Measurements from ENCODE around the gene BRD9. TPM values are rescaled to one million over a fixed set of nuclear protein-coding genes. Genes with fewer than 3 reads are reported as not detected.
A peak's percentile ranks its signal among the peaks of the same experiment; 100 is the strongest.

BRD9 gene
- total and polyA plus RNA-seq, 2 of the 4 experiments (the other 2 are of a cell fraction) = 22.0 to 43.4 TPM

DNA sequence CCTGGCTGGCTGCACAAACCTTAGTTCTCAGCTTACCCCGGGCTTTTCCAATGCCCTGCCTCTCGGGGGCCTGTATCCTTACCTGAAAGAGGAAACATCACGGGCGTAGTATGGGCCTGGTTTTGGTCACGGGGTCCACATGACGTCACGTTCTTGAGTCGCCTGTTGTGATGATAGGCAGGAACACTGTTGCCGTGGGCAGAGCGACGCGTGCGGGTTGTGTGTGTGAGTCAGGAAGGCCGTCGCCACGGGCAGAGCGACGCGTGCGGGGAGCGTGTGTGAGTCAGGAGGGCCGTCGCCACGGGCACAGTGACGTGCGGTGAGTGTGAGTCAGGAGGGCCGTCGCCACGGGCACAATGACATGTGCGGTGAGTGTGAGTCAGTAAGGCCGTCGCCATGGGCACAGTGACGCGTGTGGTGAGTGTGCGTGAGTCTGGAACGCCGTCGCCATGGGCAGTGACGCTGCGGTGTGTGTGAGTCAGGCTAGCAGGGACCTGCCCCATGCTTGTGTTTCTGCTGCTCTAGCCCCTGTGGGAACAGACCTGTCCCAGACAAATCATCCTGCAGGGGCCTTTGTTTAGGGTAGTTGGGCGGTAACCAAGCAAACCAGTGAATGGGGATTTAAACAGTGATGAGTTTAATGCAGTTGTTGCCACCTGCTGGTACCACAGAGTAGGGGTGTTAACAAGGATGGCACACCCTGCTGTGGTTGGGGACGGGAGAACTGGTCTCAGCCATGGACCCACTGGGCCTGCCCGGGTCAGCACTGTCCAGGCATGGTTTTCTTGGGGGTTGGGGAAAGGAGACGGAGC is 19.9 kb upstream of the BRD9 start:
- Histone ChIP-seq H3K79me1 (ENCODE audit: low read depth in 1 of 2, low read length in 2 of 2) (peaks cover 5% of the 10 kb centered on the region in 2 experiments; a peak in 2 of 4 replicates), H3K18ac (ENCODE audit: low read depth, low read length) (no peak overlapping the region), H2AK5ac (ENCODE audit: low read depth, low read length) (no peak overlapping the region; the same call in 1 of the 2 replicates), H3K9me1 (ENCODE audit: insufficient read depth, low read length) (no peaks in the 10 kb centered on the region; the same call in 1 of the 2 replicates), H2BK20ac (ENCODE audit: low read depth, low read length) (no peak overlapping the region; the same call in 1 of the 2 replicates), H2AK9ac (replicated peaks; ENCODE audit: low read depth, low read length, poor library complexity) (peak overlapping the region; percentile 44), H4K8ac (ENCODE audit: low read depth in 2 of 2, low read length in 2 of 2) (peak overlapping the region; percentile 17 to 19; a peak in 1 of 4 replicates), H3K4me3 (ENCODE audit: insufficient read depth, low read depth, low read length) (no peak overlapping the region), H3K4me1 (ENCODE audit: control insufficient read depth, insufficient read depth, low read length) (0 out of 2 replicates have a peak, but pooled peaks cover 3% of the 10 kb centered on the region), H3K27ac (ENCODE audit: insufficient read depth, low read length) (no peak overlapping the region), H2BK120ac (ENCODE audit: low read depth, low read length) (no peak overlapping the region), H2BK15ac (ENCODE audit: low read depth, low read length) (no peak overlapping the region), H3K9me3 (ENCODE audit: control insufficient read depth, insufficient read depth, low read length) (no peaks in the 10 kb centered on the region), H3K23ac (ENCODE audit: low read depth, low read length) (peak overlapping the region; percentile 17; the same call in 1 of the 2 replicates), H3K27me3 (ENCODE audit: control insufficient read depth, insufficient read depth, low read length) (no peaks in the 10 kb centered on the region), H3K4me2 (ENCODE audit: low read depth, low read length) (no peak overlapping the region), H3K36me3 (ENCODE audit: control insufficient read depth, insufficient read depth, low read length) (peaks cover 19% of the 10 kb centered on the region), H4K5ac (ENCODE audit: low read depth, low read length) (no peak overlapping the region), H2BK5ac (ENCODE audit: low read depth, low read length, poor library complexity, severe bottlenecking) (peak overlapping the region; percentile 81), H3K9ac (ENCODE audit: low read depth, low read length) (no peak overlapping the region), H3K4ac (ENCODE audit: low read depth, low read length) (peak overlapping the region; percentile 60), H4K20me1 (ENCODE audit: insufficient read depth, low read length) (no peaks in the 10 kb centered on the region), H4K91ac (ENCODE audit: insufficient read depth, low read depth, low read length) (no peak overlapping the region; the same call in 1 of the 2 replicates), H3K14ac (replicated peaks; ENCODE audit: low read depth, low read length) (peak overlapping the region; percentile 56; the same call in 1 of the 2 replicates), H3K56ac (ENCODE audit: extremely low read depth, insufficient read depth, low read length) (no peak overlapping the region), H2AFZ (replicated peaks; ENCODE audit: low read length, poor library complexity) (peak overlapping the region; percentile 79)
- no TSS peak for BruUV-seq (replicated peaks)
- 82% methylated on average over 32 of the region's 44 CpGs; no CpG with 5 or more reads in 1 of the 2 experiments for WGBS, 2 experiments (ENCODE audit: extremely low coverage in 2 of 2, insufficient read length in 1 of 2)
- ATAC-seq (ENCODE audit: low read depth) = peak; percentile 69
- dilution Hi-C loops (cut with HindIII; ENCODE audit: low sequenced_read_pairs, unreplicated experiment) (no loop called here), intact Hi-C loops (cut with micrococcal nuclease) (no loop called here), in situ Hi-C loops (cut with MboI; ENCODE audit: low sequenced_read_pairs) (no loop called here)
- POLR2A ChIA-PET (ENCODE audit: unreplicated experiment) = no interaction called here
- CTCF ChIA-PET = interaction anchor here (1.3 kb wide), 1 partner anchor 11 kb away, joined by 3 read pairs; no protein-coding TSS in a partner anchor
- DNase-seq = peak; percentile 96
- no peak for TF ChIP-seq RFX5 (IDR thresholded peaks at IDR 0.05; ENCODE audit: low read depth, low read length)
- peak; percentile 17; the same call in 1 of the 2 replicates for TF ChIP-seq CEBPB (IDR thresholded peaks at IDR 0.05; ENCODE audit: low read depth, low read length)
- TF ChIP-seq CHD1 (IDR thresholded peaks at IDR 0.05; ENCODE audit: low read depth, low read length) = no peak
- TF ChIP-seq RAD21 (IDR thresholded peaks at IDR 0.05; ENCODE audit: low read length) = 0 out of 2 replicates have a peak, but pooled peaks have one; percentile 9
- no peak; the same call in 1 of the 2 replicates for TF ChIP-seq POLR2A (IDR thresholded peaks at IDR 0.05; ENCODE audit: low read depth, low read length)
- TF ChIP-seq MXI1 (IDR thresholded peaks at IDR 0.05; ENCODE audit: borderline replicate concordance, low read depth, low read length) = no peak
- peak; percentile 97 for TF ChIP-seq BHLHE40 (IDR thresholded peaks at IDR 0.05; ENCODE audit: low read depth, low read length)
- TF ChIP-seq, protein P1, sequence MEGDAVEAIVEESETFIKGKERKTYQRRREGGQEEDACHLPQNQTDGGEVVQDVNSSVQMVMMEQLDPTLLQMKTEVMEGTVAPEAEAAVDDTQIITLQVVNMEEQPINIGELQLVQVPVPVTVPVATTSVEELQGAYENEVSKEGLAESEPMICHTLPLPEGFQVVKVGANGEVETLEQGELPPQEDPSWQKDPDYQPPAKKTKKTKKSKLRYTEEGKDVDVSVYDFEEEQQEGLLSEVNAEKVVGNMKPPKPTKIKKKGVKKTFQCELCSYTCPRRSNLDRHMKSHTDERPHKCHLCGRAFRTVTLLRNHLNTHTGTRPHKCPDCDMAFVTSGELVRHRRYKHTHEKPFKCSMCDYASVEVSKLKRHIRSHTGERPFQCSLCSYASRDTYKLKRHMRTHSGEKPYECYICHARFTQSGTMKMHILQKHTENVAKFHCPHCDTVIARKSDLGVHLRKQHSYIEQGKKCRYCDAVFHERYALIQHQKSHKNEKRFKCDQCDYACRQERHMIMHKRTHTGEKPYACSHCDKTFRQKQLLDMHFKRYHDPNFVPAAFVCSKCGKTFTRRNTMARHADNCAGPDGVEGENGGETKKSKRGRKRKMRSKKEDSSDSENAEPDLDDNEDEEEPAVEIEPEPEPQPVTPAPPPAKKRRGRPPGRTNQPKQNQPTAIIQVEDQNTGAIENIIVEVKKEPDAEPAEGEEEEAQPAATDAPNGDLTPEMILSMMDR (conservative IDR thresholded peaks at IDR 0.05; ENCODE audit: low read depth, low read length) = peak; percentile 28; the same call in 1 of the 2 replicates
- TF ChIP-seq MAFK (IDR thresholded peaks at IDR 0.05; ENCODE audit: low read depth, low read length) = no peak
- no peak for TF ChIP-seq MAZ (IDR thresholded peaks at IDR 0.05; ENCODE audit: borderline replicate concordance, low read depth, low read length)
- TF ChIP-seq, protein P2, sequence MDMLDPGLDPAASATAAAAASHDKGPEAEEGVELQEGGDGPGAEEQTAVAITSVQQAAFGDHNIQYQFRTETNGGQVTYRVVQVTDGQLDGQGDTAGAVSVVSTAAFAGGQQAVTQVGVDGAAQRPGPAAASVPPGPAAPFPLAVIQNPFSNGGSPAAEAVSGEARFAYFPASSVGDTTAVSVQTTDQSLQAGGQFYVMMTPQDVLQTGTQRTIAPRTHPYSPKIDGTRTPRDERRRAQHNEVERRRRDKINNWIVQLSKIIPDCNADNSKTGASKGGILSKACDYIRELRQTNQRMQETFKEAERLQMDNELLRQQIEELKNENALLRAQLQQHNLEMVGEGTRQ (IDR thresholded peaks at IDR 0.05; ENCODE audit: low read depth, low read length) = peak; percentile 70
- peak; percentile 99 for TF ChIP-seq FOS (IDR thresholded peaks at IDR 0.05; ENCODE audit: low read depth, low read length)
- no peak for TF ChIP-seq RCOR1 (IDR thresholded peaks at IDR 0.05; ENCODE audit: insufficient replicate concordance, low read length)
- TF ChIP-seq SMC3 (IDR thresholded peaks at IDR 0.05; ENCODE audit: low read depth, low read length) = 0 out of 2 replicates have a peak, but pooled peaks have one; percentile 9

All from IMR-90 (cell line).